ENCODE data around the gene TMEM44. TPM values are rescaled to one million over a fixed set of nuclear protein-coding genes. Genes with fewer than 3 reads are reported as not detected.

The TMEM44 gene
- total and polyA plus RNA-seq, 12 donors = 1.3 to 20.4 (median 7.3) TPM

DNA sequence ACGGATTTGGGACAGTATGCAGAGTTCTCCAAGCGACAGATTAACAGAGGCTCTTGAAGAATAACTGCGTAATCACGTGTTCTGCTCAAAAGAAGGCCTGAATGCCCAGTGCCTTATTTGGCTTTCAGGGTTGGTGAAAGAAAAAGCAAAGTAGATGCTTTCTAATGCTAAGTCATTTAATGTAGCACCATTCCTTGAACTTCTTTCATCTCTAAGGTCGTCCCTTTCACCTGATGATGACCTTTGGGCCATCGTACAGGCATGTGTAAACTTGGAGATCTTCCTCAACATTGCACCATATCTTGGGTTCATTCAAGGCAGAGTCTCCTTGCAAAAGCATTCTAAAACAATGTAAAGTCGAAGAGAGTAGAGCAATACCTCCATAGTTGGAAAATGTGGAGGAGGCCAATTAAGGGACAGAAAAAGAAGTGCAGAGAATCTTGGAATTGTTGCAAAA is 48.9 kb downstream of the TMEM44 start:
- DNase-seq = no peak
- 23 to 34% (median 25%) methylated on average over 7 of the region's 7 CpGs for WGBS, 4 donors
- Histone ChIP-seq H3K27me3 (no peaks in the 10 kb centered on the region), H3K9me3 (replicated peaks in 1 of 3) (no peaks in the 10 kb centered on the region), H3K27ac (peak overlapping the region; percentile 47 to 96 (median 94)), H3K4me3 (peak overlapping the region; percentile 64 to 99 (median 80)), H3K4me1 (replicated peaks in 1 of 2) (peaks cover 14 to 16% of the 10 kb centered on the region in 2 donors), H3K36me3 (replicated peaks in 1 of 2) (no peaks in the 10 kb centered on the region)
- TF ChIP-seq CTCF (IDR thresholded peaks at IDR 0.05) = no peak
- intact Hi-C loops (cut with DNase I) = no loop called here

DNA sequence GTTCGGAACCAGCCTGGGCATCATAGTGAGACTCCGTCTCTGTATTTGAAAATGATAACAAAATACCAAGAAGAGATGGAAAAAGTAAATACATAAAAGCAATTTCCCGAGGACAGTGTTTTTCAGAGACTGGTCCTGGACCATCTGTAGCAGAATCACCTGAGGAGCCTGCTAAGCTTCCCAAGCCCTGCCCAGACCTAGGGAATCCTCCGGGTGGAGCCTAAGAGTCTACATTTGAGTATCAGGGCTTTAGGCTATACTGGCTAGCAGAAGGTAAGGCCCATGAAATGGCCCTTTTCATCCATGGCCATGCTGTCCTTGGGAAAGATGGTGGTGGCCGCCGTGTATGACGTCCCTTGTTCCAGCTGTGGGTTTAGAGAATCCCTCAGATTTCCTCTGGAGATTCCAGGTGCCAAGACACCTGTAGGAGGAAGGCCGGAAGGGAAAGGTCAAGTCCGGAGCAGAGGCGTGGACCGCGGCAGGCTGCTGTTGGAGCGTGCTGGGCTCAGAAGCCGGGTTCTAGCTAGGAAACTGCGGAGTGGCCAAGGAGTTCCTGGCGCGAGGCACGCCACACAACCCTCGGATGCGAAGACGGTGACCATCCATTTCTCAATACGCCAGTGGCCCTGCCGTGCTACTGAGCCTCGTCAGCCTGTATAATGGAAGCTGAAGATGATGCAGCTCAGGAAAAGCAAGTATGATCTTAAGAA is 50.9 kb downstream of the TMEM44 start:
- Histone ChIP-seq H3K36me3 (replicated peaks in 1 of 2) (no peaks in the 10 kb centered on the region), H3K4me1 (replicated peaks in 1 of 2) (peaks cover 16 to 28% of the 10 kb centered on the region in 2 donors), H3K27me3 (no peaks in the 10 kb centered on the region), H3K9me3 (replicated peaks in 1 of 3) (no peaks in the 10 kb centered on the region), H3K27ac (no peak overlapping the region), H3K4me3 (no peak overlapping the region)
- no peak for DNase-seq
- TF ChIP-seq POLR2A (IDR thresholded peaks at IDR 0.05) (no peak), CTCF (IDR thresholded peaks at IDR 0.05) (no peak)
- intact Hi-C loops (cut with DNase I) = no loop called here
- 93 to 98% (median 96%) methylated on average over 24 of the region's 24 CpGs for WGBS, 4 donors

DNA sequence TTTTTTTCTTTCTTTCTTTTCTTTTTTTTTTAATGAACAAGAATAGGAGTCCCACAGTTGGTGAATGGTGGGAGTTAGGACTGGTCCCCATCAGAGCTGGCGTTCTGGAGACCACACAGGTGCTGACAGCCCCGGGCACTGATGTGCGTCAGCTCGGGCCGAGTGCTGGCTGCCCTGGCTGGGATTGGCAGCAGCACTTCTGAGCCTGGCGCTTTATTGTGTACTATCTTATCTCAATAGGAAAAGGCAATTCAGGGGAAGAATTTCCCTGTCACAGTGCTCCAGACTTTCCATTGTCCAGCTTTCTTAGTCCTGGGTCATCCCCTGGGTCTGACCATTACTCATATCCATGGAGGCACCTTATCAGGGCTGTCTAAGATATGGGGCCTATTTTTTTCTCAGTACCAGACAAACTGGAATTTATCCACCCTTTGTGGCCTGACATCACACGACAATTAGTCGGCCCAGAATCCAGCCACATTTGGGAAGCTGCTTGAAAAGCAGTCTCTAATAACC is 54.1 kb downstream of the TMEM44 start:
- Histone ChIP-seq H3K4me1 (replicated peaks in 1 of 2) (peaks cover 15 to 36% of the 10 kb centered on the region in 2 donors), H3K27me3 (no peaks in the 10 kb centered on the region), H3K36me3 (replicated peaks in 1 of 2) (no peaks in the 10 kb centered on the region), H3K27ac (peak overlapping the region in 4 of 5 donors; percentile 45 to 84 (median 70)), H3K4me3 (no peak overlapping the region), H3K9me3 (replicated peaks in 1 of 3) (no peaks in the 10 kb centered on the region)
- WGBS, 4 donors = 36 to 45% (median 41%) methylated on average over 6 to 8 of the region's 8 CpGs
- TF ChIP-seq CTCF (IDR thresholded peaks at IDR 0.05) (no peak), POLR2A (IDR thresholded peaks at IDR 0.05) (peak in 1 of 2 donors; percentile 62)
- intact Hi-C loops (cut with DNase I) = no loop called here
- DNase-seq = peak; percentile 47 to 86 (median 76)

GRCh38 chr3:194577986-194578905 is 55.0 kb downstream of the TMEM44 start:
- no peak overlapping the region for H3K4me3 ChIP-seq
- intact Hi-C loops (cut with DNase I) = no loop called here
- DNase-seq = peak; percentile 56 to 85 (median 74)
- H3K27ac ChIP-seq = peak overlapping the region in 4 of 5 donors; percentile 45 to 84 (median 70)
- no peaks in the 10 kb centered on the region for H3K36me3 ChIP-seq (replicated peaks in 1 of 2)
- TF ChIP-seq POLR2A (IDR thresholded peaks at IDR 0.05) (no peak), CTCF (IDR thresholded peaks at IDR 0.05) (no peak)
- WGBS, 4 donors = 41 to 49% (median 46%) methylated on average over 7 to 9 of the region's 9 CpGs
- H3K27me3 ChIP-seq = no peaks in the 10 kb centered on the region
- H3K4me1 ChIP-seq (replicated peaks in 1 of 2) = peaks cover 12 to 36% of the 10 kb centered on the region in 2 donors
- H3K9me3 ChIP-seq (replicated peaks in 1 of 3) = no peaks in the 10 kb centered on the region
